Suprapubic skin (tissue), 4 donors: ENCODE data around the gene ITGA1.

Experiments used
- EP300 ChIP-seq: sonication (generic); formaldehyde crosslinking; IDR thresholded peaks from one replicate; pipeline ENCODE4 v1.6.1; 2017; ENCODE audit warnings: antibody characterized with exemption
- POLR2A ChIP-seq, 2 donors: fragments of 450-650 bp; IDR thresholded peaks; one replicate each; pipeline ENCODE4 v1.6.1; 2017; ENCODE audit warnings: antibody characterized with exemption in 2 of 2, mild to moderate bottlenecking in 2 of 2, moderate library complexity in 2 of 2
- POLR2AphosphoS5 ChIP-seq, 3 donors: sonication (generic); formaldehyde crosslinking; IDR thresholded peaks; one replicate each; pipeline ENCODE4 v1.6.1; 2017; ENCODE audit warnings: antibody characterized with exemption in 3 of 3
- TF ChIP-seq, protein P1 (sequence below), 2 donors: fragments of 200-600 bp in 1 of 2; fragments of 450-650 bp in 1 of 2; sonication (generic) in 1 of 2; IDR thresholded peaks; one replicate each; pipeline ENCODE4 v1.5.1; 2016 to 2019; ENCODE audit warnings: antibody characterized with exemption in 2 of 2, mild to moderate bottlenecking in 1 of 2, moderate library complexity in 1 of 2

DNA sequence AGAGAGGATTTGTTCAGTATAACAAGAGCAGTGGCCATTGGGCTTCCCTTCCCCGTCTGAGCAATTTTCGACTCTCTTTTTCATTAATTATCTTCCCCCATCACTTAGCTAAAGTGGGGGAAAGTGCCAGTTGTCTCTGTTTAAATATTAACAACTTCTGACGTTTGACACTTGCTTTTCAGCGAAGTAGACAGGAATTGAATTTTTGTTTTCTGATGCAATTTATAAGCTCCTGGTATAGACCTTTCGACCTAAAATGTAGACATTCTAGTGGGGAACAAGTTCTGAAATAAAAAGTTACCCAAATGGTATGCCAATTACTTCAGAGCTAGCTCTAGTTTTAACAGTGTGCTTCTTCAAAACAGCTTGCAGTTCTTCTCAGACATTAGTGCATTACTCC is 100.6 kb downstream of the ITGA1 start:
- TF ChIP-seq, protein P1, sequence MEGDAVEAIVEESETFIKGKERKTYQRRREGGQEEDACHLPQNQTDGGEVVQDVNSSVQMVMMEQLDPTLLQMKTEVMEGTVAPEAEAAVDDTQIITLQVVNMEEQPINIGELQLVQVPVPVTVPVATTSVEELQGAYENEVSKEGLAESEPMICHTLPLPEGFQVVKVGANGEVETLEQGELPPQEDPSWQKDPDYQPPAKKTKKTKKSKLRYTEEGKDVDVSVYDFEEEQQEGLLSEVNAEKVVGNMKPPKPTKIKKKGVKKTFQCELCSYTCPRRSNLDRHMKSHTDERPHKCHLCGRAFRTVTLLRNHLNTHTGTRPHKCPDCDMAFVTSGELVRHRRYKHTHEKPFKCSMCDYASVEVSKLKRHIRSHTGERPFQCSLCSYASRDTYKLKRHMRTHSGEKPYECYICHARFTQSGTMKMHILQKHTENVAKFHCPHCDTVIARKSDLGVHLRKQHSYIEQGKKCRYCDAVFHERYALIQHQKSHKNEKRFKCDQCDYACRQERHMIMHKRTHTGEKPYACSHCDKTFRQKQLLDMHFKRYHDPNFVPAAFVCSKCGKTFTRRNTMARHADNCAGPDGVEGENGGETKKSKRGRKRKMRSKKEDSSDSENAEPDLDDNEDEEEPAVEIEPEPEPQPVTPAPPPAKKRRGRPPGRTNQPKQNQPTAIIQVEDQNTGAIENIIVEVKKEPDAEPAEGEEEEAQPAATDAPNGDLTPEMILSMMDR (IDR thresholded peaks at IDR 0.05): no peak
- TF ChIP-seq POLR2A (IDR thresholded peaks at IDR 0.05): no peak
- TF ChIP-seq EP300: no peak
- no peak for TF ChIP-seq POLR2AphosphoS5 (IDR thresholded peaks at IDR 0.05)
